HepG2 (cell line): Measurements from ENCODE around the gene MRPL20. TPM values are rescaled to one million over a fixed set of nuclear protein-coding genes. Genes with fewer than 3 reads are reported as not detected.
A peak's percentile ranks its signal among the peaks of the same experiment; 100 is the strongest.

Experiments
- MAZ ChIP-seq, 2 experiments: sonication (generic) in 1 of 2; formaldehyde crosslinking in 1 of 2; IDR thresholded peaks; 2 replicates each; pipeline versions ENCODE4 v1.5.0 to v1.6.1; 2012 to 2020; ENCODE audit warnings: low read depth in 2 of 2, mild to moderate bottlenecking in 2 of 2, borderline replicate concordance in 1 of 2, improper control_type of control experiment in 1 of 2, low read length in 1 of 2, missing genetic modification reagents in 1 of 2, moderate library complexity in 1 of 2
- RFXANK ChIP-seq: IDR thresholded peaks from 2 replicates; pipeline ENCODE4 v1.6.1; 2016
- SETDB1 ChIP-seq: sonication (generic); formaldehyde crosslinking; IDR thresholded peaks from 2 replicates; pipeline ENCODE4 v1.5.1; 2020; ENCODE audit warnings: missing genetic modification reagents, mild to moderate bottlenecking, borderline replicate concordance
- SP4 ChIP-seq: sonication (generic); formaldehyde crosslinking; IDR thresholded peaks from 2 replicates; pipeline ENCODE4 v1.8.1; 2023; ENCODE audit warnings: mild to moderate bottlenecking, missing genetic modification reagents
- ZNF615 ChIP-seq: sonication (generic); formaldehyde crosslinking; IDR thresholded peaks from 2 replicates; pipeline ENCODE4 v1.5.0; 2020; ENCODE audit warnings: mild to moderate bottlenecking, missing genetic modification reagents, borderline replicate concordance
- ZZZ3 ChIP-seq: sonication (generic); formaldehyde crosslinking; IDR thresholded peaks from 2 replicates; pipeline ENCODE4 v1.4.0; 2020; ENCODE audit warnings: missing genetic modification reagents, mild to moderate bottlenecking, borderline replicate concordance
- polyA plus RNA-seq, 8 experiments: library from polyadenylated mRNA; depleted of rRNA in 3 of 8; stranded (reverse) in 7 of 8; unstranded in 1 of 8; fragments of >200 nt; fragmentation: Illumina TruSeq in 4 of 8; extraction: Trizol in 4 of 8; gene quantifications; 2 replicates each; pipeline versions ENCODE4 v1.2.1 to v1.2.3, GENCODE V29; 2011 to 2016; ENCODE audit warnings: low read depth in 4 of 8, missing spikeins in 1 of 8, mixed read lengths in 1 of 8; ENCODE audit not compliant: insufficient read depth in 1 of 8
- total RNA-seq, 5 experiments: library from RNA; depleted of rRNA; stranded (reverse); fragments of >200 nt; fragmentation: Illumina TruSeq; extraction: Trizol; gene quantifications; 2 replicates each; pipeline ENCODE4 v1.2.3, GENCODE V29; 2016; ENCODE audit warnings: low read depth in 1 of 5
- TF ChIP-seq, protein P1 (sequence below): sonication (generic); IDR thresholded peaks from 2 replicates; pipeline ENCODE4 v1.6.1; 2016; ENCODE audit warnings: low read depth, borderline replicate concordance
- TF ChIP-seq, protein P2 (sequence below): sonication (generic); formaldehyde crosslinking; IDR thresholded peaks from 2 replicates; pipeline ENCODE4 v1.8.1; 2023; ENCODE audit warnings: mild to moderate bottlenecking, moderate library complexity, missing genetic modification reagents
- TF ChIP-seq, protein P3 (sequence below): sonication (generic); formaldehyde crosslinking; IDR thresholded peaks from 2 replicates; pipeline ENCODE4 v1.5.0; 2020; ENCODE audit warnings: missing genetic modification reagents, mild to moderate bottlenecking, borderline replicate concordance
- TF ChIP-seq, protein P4 (sequence below): sonication (generic); formaldehyde crosslinking; IDR thresholded peaks from 2 replicates; pipeline ENCODE4 v1.4.0; 2020; ENCODE audit warnings: mild to moderate bottlenecking, missing genetic modification reagents
- TF ChIP-seq, protein P5 (sequence below): sonication (generic); formaldehyde crosslinking; IDR thresholded peaks from 2 replicates; pipeline ENCODE4 v1.5.0; 2020; ENCODE audit warnings: mild to moderate bottlenecking, missing genetic modification reagents
- TF ChIP-seq, protein P6 (sequence below): IDR thresholded peaks from 2 replicates; pipeline ENCODE4 v1.6.1; 2016; ENCODE audit warnings: missing compliant biosample characterization, missing genetic modification reagents, borderline replicate concordance

The MRPL20 gene
- total and polyA plus RNA-seq, 2 of the 13 experiments (the other 11 are each of a cell fraction or from before 2014, with no cell fraction given): 59.2 to 127 TPM

DNA sequence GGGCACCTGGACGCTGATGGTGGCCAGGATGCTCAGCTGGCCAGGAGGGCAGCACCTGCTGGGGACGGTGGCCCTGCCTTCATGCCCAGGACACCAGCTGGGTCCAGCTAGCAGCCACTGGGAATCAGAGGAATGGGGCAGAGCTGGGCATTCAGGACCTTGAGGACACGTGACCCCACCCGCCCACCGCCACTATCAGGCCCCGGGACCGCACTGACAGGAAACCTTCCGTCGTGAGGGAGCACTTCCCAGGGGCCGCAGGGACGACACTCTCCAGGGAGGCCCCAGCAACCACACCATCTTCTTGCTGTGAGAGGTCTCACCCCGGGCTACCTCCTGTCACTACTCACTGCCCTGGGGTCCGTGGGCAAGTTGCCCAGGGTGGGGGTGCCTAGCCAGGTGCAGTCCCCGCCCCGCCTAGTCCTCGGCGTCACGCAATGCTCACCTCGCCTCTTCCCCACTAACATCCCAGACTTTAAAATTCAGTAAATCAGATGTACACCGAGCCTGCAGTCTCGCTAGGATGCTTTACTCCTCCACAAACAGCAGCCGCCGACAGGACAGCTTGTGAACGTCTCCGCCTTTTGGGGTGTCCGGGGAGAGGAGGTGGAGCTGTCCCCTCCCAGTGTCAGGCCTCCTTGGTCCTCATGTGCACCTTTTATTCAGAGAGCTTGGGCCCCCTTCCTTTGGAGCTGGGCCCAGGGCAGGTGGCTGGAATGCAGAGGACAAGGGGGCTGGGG is 33.3 kb upstream of the MRPL20 start (continued):
- TF ChIP-seq, protein P1, sequence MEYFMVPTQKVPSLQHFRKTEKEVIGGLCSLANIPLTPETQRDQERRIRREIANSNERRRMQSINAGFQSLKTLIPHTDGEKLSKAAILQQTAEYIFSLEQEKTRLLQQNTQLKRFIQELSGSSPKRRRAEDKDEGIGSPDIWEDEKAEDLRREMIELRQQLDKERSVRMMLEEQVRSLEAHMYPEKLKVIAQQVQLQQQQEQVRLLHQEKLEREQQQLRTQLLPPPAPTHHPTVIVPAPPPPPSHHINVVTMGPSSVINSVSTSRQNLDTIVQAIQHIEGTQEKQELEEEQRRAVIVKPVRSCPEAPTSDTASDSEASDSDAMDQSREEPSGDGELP: no peak
- no peak for TF ChIP-seq SP4 (CRISPR knock-in tag)
- TF ChIP-seq, protein P2, sequence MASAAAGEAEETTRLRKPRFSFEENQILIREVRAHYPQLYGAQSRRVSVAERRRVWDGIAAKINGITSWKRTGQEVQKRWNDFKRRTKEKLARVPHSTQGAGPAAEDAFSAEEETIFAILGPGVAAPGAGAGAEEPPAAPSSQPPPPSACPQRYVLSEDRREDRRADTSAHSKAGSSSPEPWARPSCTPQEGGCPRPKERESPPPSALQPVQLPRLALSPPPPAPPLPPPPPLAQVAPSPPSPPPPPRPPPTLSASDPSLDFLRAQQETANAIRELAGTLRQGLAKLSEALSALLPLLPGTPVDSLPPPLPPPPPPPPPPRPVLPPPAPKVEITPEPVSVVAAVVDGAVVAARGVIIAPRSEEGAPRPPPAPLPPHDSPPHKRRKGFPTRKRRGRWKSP: no peak
- TF ChIP-seq SETDB1 (CRISPR knock-in tag): 0 out of 2 replicates have a peak, but pooled peaks have one; percentile 15
- no peak for TF ChIP-seq MAZ (IDR thresholded peaks at IDR 0.05; ENCODE audit: borderline replicate concordance, low read depth, low read length)
- no peak for TF ChIP-seq MAZ (CRISPR knock-in tag; IDR thresholded peaks at IDR 0.05; ENCODE audit: low read depth)
- TF ChIP-seq, protein P3, sequence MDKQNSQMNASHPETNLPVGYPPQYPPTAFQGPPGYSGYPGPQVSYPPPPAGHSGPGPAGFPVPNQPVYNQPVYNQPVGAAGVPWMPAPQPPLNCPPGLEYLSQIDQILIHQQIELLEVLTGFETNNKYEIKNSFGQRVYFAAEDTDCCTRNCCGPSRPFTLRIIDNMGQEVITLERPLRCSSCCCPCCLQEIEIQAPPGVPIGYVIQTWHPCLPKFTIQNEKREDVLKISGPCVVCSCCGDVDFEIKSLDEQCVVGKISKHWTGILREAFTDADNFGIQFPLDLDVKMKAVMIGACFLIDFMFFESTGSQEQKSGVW (CRISPR knock-in tag): no peak
- TF ChIP-seq, protein P4, sequence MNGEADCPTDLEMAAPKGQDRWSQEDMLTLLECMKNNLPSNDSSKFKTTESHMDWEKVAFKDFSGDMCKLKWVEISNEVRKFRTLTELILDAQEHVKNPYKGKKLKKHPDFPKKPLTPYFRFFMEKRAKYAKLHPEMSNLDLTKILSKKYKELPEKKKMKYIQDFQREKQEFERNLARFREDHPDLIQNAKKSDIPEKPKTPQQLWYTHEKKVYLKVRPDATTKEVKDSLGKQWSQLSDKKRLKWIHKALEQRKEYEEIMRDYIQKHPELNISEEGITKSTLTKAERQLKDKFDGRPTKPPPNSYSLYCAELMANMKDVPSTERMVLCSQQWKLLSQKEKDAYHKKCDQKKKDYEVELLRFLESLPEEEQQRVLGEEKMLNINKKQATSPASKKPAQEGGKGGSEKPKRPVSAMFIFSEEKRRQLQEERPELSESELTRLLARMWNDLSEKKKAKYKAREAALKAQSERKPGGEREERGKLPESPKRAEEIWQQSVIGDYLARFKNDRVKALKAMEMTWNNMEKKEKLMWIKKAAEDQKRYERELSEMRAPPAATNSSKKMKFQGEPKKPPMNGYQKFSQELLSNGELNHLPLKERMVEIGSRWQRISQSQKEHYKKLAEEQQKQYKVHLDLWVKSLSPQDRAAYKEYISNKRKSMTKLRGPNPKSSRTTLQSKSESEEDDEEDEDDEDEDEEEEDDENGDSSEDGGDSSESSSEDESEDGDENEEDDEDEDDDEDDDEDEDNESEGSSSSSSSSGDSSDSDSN (CRISPR knock-in tag): no peak
- TF ChIP-seq, protein P5, sequence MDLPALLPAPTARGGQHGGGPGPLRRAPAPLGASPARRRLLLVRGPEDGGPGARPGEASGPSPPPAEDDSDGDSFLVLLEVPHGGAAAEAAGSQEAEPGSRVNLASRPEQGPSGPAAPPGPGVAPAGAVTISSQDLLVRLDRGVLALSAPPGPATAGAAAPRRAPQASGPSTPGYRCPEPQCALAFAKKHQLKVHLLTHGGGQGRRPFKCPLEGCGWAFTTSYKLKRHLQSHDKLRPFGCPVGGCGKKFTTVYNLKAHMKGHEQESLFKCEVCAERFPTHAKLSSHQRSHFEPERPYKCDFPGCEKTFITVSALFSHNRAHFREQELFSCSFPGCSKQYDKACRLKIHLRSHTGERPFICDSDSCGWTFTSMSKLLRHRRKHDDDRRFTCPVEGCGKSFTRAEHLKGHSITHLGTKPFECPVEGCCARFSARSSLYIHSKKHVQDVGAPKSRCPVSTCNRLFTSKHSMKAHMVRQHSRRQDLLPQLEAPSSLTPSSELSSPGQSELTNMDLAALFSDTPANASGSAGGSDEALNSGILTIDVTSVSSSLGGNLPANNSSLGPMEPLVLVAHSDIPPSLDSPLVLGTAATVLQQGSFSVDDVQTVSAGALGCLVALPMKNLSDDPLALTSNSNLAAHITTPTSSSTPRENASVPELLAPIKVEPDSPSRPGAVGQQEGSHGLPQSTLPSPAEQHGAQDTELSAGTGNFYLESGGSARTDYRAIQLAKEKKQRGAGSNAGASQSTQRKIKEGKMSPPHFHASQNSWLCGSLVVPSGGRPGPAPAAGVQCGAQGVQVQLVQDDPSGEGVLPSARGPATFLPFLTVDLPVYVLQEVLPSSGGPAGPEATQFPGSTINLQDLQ: peak; percentile 44; the same call in 1 of the 2 replicates
- TF ChIP-seq ZNF615: no peak
- no peak for TF ChIP-seq RFXANK (CRISPR knock-in tag)
- TF ChIP-seq, protein P6, sequence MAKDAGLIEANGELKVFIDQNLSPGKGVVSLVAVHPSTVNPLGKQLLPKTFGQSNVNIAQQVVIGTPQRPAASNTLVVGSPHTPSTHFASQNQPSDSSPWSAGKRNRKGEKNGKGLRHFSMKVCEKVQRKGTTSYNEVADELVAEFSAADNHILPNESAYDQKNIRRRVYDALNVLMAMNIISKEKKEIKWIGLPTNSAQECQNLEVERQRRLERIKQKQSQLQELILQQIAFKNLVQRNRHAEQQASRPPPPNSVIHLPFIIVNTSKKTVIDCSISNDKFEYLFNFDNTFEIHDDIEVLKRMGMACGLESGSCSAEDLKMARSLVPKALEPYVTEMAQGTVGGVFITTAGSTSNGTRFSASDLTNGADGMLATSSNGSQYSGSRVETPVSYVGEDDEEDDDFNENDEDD (CRISPR knock-in tag): no peak
- TF ChIP-seq ZZZ3 (CRISPR knock-in tag): no peak
